Measurements from ENCODE around the gene FNDC10.

The FNDC10 gene

GRCh38 chr1:1618396-1619068, 18.6 kb upstream of the FNDC10 start:
- Histone ChIP-seq H3K9me3 (ENCODE audit: insufficient read depth, low read depth, low read length) (no peaks in the 10 kb centered on the region), H3K27ac (ENCODE audit: low read length) (no peak overlapping the region), H3K36me3 (ENCODE audit: insufficient read depth, low read depth, low read length) (peaks cover 7% of the 10 kb centered on the region; the same call in 1 of the 2 replicates), H3K4me3 (ENCODE audit: low read length) (no peak overlapping the region), H3K4me1 (ENCODE audit: insufficient read depth, low read length) (peaks cover 6% of the 10 kb centered on the region; the same call in 1 of the 2 replicates), H3K9ac (ENCODE audit: low read depth, low read length) (no peak overlapping the region), H3K27me3 (ENCODE audit: insufficient read depth, low read length) (no peaks in the 10 kb centered on the region)

GRCh38 chr1:1617925-1618324, 18.0 kb upstream of the FNDC10 start:
- Histone ChIP-seq H3K9me3 (ENCODE audit: insufficient read depth, low read depth, low read length) (no peaks in the 10 kb centered on the region), H3K27ac (ENCODE audit: low read length) (no peak overlapping the region), H3K27me3 (ENCODE audit: insufficient read depth, low read length) (no peaks in the 10 kb centered on the region), H3K36me3 (ENCODE audit: insufficient read depth, low read depth, low read length) (peaks cover 7% of the 10 kb centered on the region; the same call in 1 of the 2 replicates), H3K9ac (ENCODE audit: low read depth, low read length) (no peak overlapping the region), H3K4me3 (ENCODE audit: low read length) (no peak overlapping the region), H3K4me1 (ENCODE audit: insufficient read depth, low read length) (peaks cover 6% of the 10 kb centered on the region; the same call in 1 of the 2 replicates)

- Histone ChIP-seq H3K27me3 (ENCODE audit: insufficient read depth, low read length) (no peaks in the 10 kb centered on the region), H3K4me1 (ENCODE audit: insufficient read depth, low read length) (peaks cover 6% of the 10 kb centered on the region; the same call in 1 of the 2 replicates), H3K4me3 (ENCODE audit: low read length) (no peak overlapping the region), H3K36me3 (ENCODE audit: insufficient read depth, low read depth, low read length) (peaks cover 7% of the 10 kb centered on the region; the same call in 1 of the 2 replicates), H3K9me3 (ENCODE audit: insufficient read depth, low read depth, low read length) (no peaks in the 10 kb centered on the region), H3K27ac (ENCODE audit: low read length) (no peak overlapping the region), H3K9ac (ENCODE audit: low read depth, low read length) (no peak overlapping the region)
Measured at GRCh38 chr1:1617516-1617915, 17.6 kb upstream of the FNDC10 start.

GRCh38 chr1:1616838-1617237, 16.9 kb upstream of the FNDC10 start:
- H3K36me3 ChIP-seq (ENCODE audit: insufficient read depth, low read depth, low read length) = peaks cover 7% of the 10 kb centered on the region; the same call in 1 of the 2 replicates
- H3K27me3 ChIP-seq (ENCODE audit: insufficient read depth, low read length) = no peaks in the 10 kb centered on the region
- H3K9ac ChIP-seq (ENCODE audit: low read depth, low read length) = no peak overlapping the region; the same call in none of the 2 replicates
- H3K27ac ChIP-seq (ENCODE audit: low read length) = no peak overlapping the region
- peak overlapping the region; percentile 90 for H3K4me3 ChIP-seq (ENCODE audit: low read length)
- H3K9me3 ChIP-seq (ENCODE audit: insufficient read depth, low read depth, low read length) = no peaks in the 10 kb centered on the region
- H3K4me1 ChIP-seq (ENCODE audit: insufficient read depth, low read length) = peaks cover 6% of the 10 kb centered on the region; the same call in 1 of the 2 replicates

- H3K4me3 ChIP-seq (ENCODE audit: low read length) = peak overlapping the region; percentile 90
- H3K36me3 ChIP-seq (ENCODE audit: insufficient read depth, low read depth, low read length) = peaks cover 7% of the 10 kb centered on the region; the same call in 1 of the 2 replicates
- H3K4me1 ChIP-seq (ENCODE audit: insufficient read depth, low read length) = peaks cover 6% of the 10 kb centered on the region; the same call in 1 of the 2 replicates
- H3K27me3 ChIP-seq (ENCODE audit: insufficient read depth, low read length) = no peaks in the 10 kb centered on the region
- H3K27ac ChIP-seq (ENCODE audit: low read length) = no peak overlapping the region
- H3K9me3 ChIP-seq (ENCODE audit: insufficient read depth, low read depth, low read length) = no peaks in the 10 kb centered on the region
- no peak overlapping the region; the same call in 1 of the 2 replicates for H3K9ac ChIP-seq (ENCODE audit: low read depth, low read length)
Measured at GRCh38 chr1:1616045-1616790, 16.3 kb upstream of the FNDC10 start.

- Histone ChIP-seq H3K27me3 (ENCODE audit: insufficient read depth, low read length) (no peaks in the 10 kb centered on the region), H3K9me3 (ENCODE audit: insufficient read depth, low read depth, low read length) (no peaks in the 10 kb centered on the region), H3K9ac (ENCODE audit: low read depth, low read length) (peak within 1 kb of the TSS; percentile 99), H3K36me3 (ENCODE audit: insufficient read depth, low read depth, low read length) (peaks cover 7% of the 10 kb centered on the region; the same call in 1 of the 2 replicates), H3K4me3 (ENCODE audit: low read length) (peak within 1 kb of the TSS; percentile 90), H3K4me1 (ENCODE audit: insufficient read depth, low read length) (peaks cover 6% of the 10 kb centered on the region; the same call in 1 of the 2 replicates), H3K27ac (ENCODE audit: low read length) (peak within 1 kb of the TSS; percentile 90)
Measured at GRCh38 chr1:1615256-1616044, 15.5 kb upstream of the FNDC10 start, which contains the start of gene MIB2. MIB2 (plus strand) TSS chr1:1615500; CDS start chr1:1623453, 7,953 bp downstream.

GRCh38 chr1:1614954-1615255, 15.0 kb upstream of the FNDC10 start:
- no peaks in the 10 kb centered on the region for H3K9me3 ChIP-seq (ENCODE audit: insufficient read depth, low read depth, low read length)
- H3K36me3 ChIP-seq (ENCODE audit: insufficient read depth, low read depth, low read length) = peaks cover 7% of the 10 kb centered on the region; the same call in 1 of the 2 replicates
- H3K9ac ChIP-seq (ENCODE audit: low read depth, low read length) = peak overlapping the region; percentile 99; the same call in 1 of the 2 replicates
- peaks cover 6% of the 10 kb centered on the region; the same call in 1 of the 2 replicates for H3K4me1 ChIP-seq (ENCODE audit: insufficient read depth, low read length)
- no peak overlapping the region for H3K27ac ChIP-seq (ENCODE audit: low read length)
- peak overlapping the region; percentile 90 for H3K4me3 ChIP-seq (ENCODE audit: low read length)
- no peaks in the 10 kb centered on the region for H3K27me3 ChIP-seq (ENCODE audit: insufficient read depth, low read length)

GRCh38 chr1:1614204-1614953, 14.4 kb upstream of the FNDC10 start:
- Histone ChIP-seq H3K9me3 (ENCODE audit: insufficient read depth, low read depth, low read length) (no peaks in the 10 kb centered on the region), H3K4me3 (ENCODE audit: low read length) (peak overlapping the region; percentile 90), H3K4me1 (ENCODE audit: insufficient read depth, low read length) (peaks cover 6% of the 10 kb centered on the region; the same call in 1 of the 2 replicates), H3K9ac (ENCODE audit: low read depth, low read length) (peak overlapping the region; percentile 99; the same call in 1 of the 2 replicates), H3K36me3 (ENCODE audit: insufficient read depth, low read depth, low read length) (peaks cover 7% of the 10 kb centered on the region; the same call in 1 of the 2 replicates), H3K27ac (ENCODE audit: low read length) (no peak overlapping the region), H3K27me3 (ENCODE audit: insufficient read depth, low read length) (no peaks in the 10 kb centered on the region)

- Histone ChIP-seq H3K4me1 (ENCODE audit: insufficient read depth, low read length) (peaks cover 6% of the 10 kb centered on the region; the same call in 1 of the 2 replicates), H3K4me3 (ENCODE audit: low read length) (peak overlapping the region; percentile 90; the same call in 1 of the 2 replicates), H3K27me3 (ENCODE audit: insufficient read depth, low read length) (no peaks in the 10 kb centered on the region), H3K9ac (ENCODE audit: low read depth, low read length) (no peak overlapping the region), H3K9me3 (ENCODE audit: insufficient read depth, low read depth, low read length) (no peaks in the 10 kb centered on the region), H3K36me3 (ENCODE audit: insufficient read depth, low read depth, low read length) (peaks cover 7% of the 10 kb centered on the region; the same call in 1 of the 2 replicates), H3K27ac (ENCODE audit: low read length) (no peak overlapping the region)
Measured at GRCh38 chr1:1613509-1614082, 13.7 kb upstream of the FNDC10 start.

GRCh38 chr1:1612104-1612400, 12.1 kb upstream of the FNDC10 start:
- Histone ChIP-seq H3K4me3 (ENCODE audit: low read length) (no peak overlapping the region), H3K9ac (ENCODE audit: low read depth, low read length) (no peak overlapping the region), H3K27me3 (ENCODE audit: insufficient read depth, low read length) (no peaks in the 10 kb centered on the region), H3K4me1 (ENCODE audit: insufficient read depth, low read length) (peaks cover 6% of the 10 kb centered on the region; the same call in 1 of the 2 replicates), H3K27ac (ENCODE audit: low read length) (no peak overlapping the region), H3K36me3 (ENCODE audit: insufficient read depth, low read depth, low read length) (no peaks in the 10 kb centered on the region), H3K9me3 (ENCODE audit: insufficient read depth, low read depth, low read length) (no peaks in the 10 kb centered on the region)
